Measurements from ENCODE around the gene FDCSP.
"Not testable (repeated sequence)": the region's sequence is repeated elsewhere in the genome, so short reads cannot be mapped to it uniquely, and the experiment has no call there.

FDCSP gene

GRCh38 chr4:70239884-70240591 is 14.1 kb downstream of the FDCSP start:
- no peak for TF ChIP-seq CTCF (IDR thresholded peaks at IDR 0.05)
- H3K4me3 ChIP-seq, result no peak overlapping the region
- no peak for DNase-seq (ENCODE audit: low spot score)
- no peak overlapping the region for H3K27ac ChIP-seq

GRCh38 chr4:70242297-70242696 is 16.4 kb downstream of the FDCSP start, which contains the start of gene CSN3:
Gene CSN3, plus strand, starts transcription at chr4:70242597. Its CDS starts 2,223 bp downstream, at chr4:70244820.
- not testable (repeated sequence) for H3K27ac ChIP-seq; DNase-seq (ENCODE audit: low spot score); H3K4me3 ChIP-seq

- Histone ChIP-seq H3K4me3 (no peak overlapping the region), H3K27ac (no peak overlapping the region)
- no peak for TF ChIP-seq CTCF (IDR thresholded peaks at IDR 0.05)
- DNase-seq (ENCODE audit: low spot score), result no peak
These were observed 17.2 kb downstream of the FDCSP start for GRCh38 chr4:70243091-70243490.

- no peak for DNase-seq (ENCODE audit: low spot score)
- H3K4me3 ChIP-seq, result no peak overlapping the region
- no peak for TF ChIP-seq CTCF (IDR thresholded peaks at IDR 0.05)
- H3K27ac ChIP-seq, result no peak overlapping the region
These were observed 25.5 kb downstream of the FDCSP start for GRCh38 chr4:70251250-70251944.

- DNase-seq (ENCODE audit: low spot score), result no peak
- Histone ChIP-seq H3K27ac (no peak overlapping the region), H3K4me3 (no peak overlapping the region)
- TF ChIP-seq CTCF (IDR thresholded peaks at IDR 0.05), result no peak
These were observed 26.0 kb downstream of the FDCSP start for GRCh38 chr4:70251945-70252277.

- no peak for DNase-seq (ENCODE audit: low spot score)
These were observed 43.8 kb downstream of the FDCSP start for GRCh38 chr4:70269674-70270073.

GRCh38 chr4:70277121-70277520 is 51.2 kb downstream of the FDCSP start:
- TF ChIP-seq CTCF (IDR thresholded peaks at IDR 0.05), result no peak
- Histone ChIP-seq H3K4me3 (no peak overlapping the region), H3K27ac (no peak overlapping the region)
- DNase-seq (ENCODE audit: low spot score), result no peak

More at GRCh38 chr4:70269674-70270073, 43.8 kb downstream of the FDCSP start:
- Histone ChIP-seq H3K27ac (no peak overlapping the region), H3K4me3 (no peak overlapping the region)
- no peak for TF ChIP-seq CTCF (IDR thresholded peaks at IDR 0.05)
